ENCODE measurements around the gene GALNT16.

Gene GALNT16

GRCh38 chr14:69282448-69282847 is 22.5 kb downstream of the GALNT16 start:
- no peak overlapping the region for H3K4me3 ChIP-seq (ENCODE audit: low read depth, low read length)
- no peak for DNase-seq (ENCODE audit: low read depth)
- TF ChIP-seq POLR2A (IDR thresholded peaks at IDR 0.05; ENCODE audit: extremely low read depth, insufficient read length) (no peak), MYC (IDR thresholded peaks at IDR 0.05; ENCODE audit: low read depth, low read length) (no peak), CTCF (IDR thresholded peaks at IDR 0.05; ENCODE audit: low read depth, low read length) (no peak)
- TF ChIP-seq, protein P1, sequence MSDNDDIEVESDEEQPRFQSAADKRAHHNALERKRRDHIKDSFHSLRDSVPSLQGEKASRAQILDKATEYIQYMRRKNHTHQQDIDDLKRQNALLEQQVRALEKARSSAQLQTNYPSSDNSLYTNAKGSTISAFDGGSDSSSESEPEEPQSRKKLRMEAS (IDR thresholded peaks at IDR 0.05; ENCODE audit: low read depth, low read length) = no peak

GRCh38 chr14:69284170-69284569 is 24.2 kb downstream of the GALNT16 start:
- TF ChIP-seq, protein P1 (IDR thresholded peaks at IDR 0.05; ENCODE audit: low read depth, low read length) = no peak
- TF ChIP-seq CTCF (IDR thresholded peaks at IDR 0.05; ENCODE audit: low read depth, low read length) (no peak), POLR2A (IDR thresholded peaks at IDR 0.05; ENCODE audit: extremely low read depth, insufficient read length) (no peak), MYC (IDR thresholded peaks at IDR 0.05; ENCODE audit: low read depth, low read length) (no peak)
- no peak overlapping the region for H3K4me3 ChIP-seq (ENCODE audit: low read depth, low read length)

DNA sequence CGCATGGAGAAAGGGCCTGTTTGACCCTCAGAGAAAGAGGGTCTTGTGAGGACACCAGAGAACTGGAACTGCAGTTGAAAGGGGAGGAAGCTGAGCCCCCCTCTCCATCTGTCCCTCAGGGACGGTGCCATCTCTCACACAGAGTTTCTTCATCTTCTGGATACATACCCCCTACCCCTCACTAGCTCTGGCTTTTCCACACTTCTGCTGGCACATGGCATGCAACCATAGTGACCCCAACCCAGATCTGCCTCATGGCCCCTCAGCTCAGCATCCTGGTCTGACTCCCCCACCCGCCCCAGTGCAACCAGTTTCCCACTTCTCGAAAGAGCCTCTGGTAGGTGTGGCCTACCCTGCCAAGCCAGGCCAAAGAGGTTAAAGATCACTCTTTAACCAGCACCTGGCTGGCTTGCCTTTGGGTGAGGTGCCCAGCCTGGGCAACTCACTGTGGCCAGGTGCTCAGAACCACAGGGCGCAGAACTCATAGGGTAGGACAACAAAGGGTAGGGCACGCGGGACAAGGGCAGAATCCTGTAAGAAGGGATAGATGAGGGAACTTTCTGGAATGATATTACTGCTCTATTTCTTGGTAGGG is 25.8 kb downstream of the GALNT16 start:
- no peak overlapping the region for H3K4me3 ChIP-seq (ENCODE audit: low read depth, low read length)
- no peak for TF ChIP-seq CTCF (IDR thresholded peaks at IDR 0.05; ENCODE audit: low read depth, low read length)
- no peak for TF ChIP-seq POLR2A (IDR thresholded peaks at IDR 0.05; ENCODE audit: extremely low read depth, insufficient read length)

More at GRCh38 chr14:69284170-69284569, 24.2 kb downstream of the GALNT16 start:
- DNase-seq (ENCODE audit: low read depth) = no peak

DNA sequence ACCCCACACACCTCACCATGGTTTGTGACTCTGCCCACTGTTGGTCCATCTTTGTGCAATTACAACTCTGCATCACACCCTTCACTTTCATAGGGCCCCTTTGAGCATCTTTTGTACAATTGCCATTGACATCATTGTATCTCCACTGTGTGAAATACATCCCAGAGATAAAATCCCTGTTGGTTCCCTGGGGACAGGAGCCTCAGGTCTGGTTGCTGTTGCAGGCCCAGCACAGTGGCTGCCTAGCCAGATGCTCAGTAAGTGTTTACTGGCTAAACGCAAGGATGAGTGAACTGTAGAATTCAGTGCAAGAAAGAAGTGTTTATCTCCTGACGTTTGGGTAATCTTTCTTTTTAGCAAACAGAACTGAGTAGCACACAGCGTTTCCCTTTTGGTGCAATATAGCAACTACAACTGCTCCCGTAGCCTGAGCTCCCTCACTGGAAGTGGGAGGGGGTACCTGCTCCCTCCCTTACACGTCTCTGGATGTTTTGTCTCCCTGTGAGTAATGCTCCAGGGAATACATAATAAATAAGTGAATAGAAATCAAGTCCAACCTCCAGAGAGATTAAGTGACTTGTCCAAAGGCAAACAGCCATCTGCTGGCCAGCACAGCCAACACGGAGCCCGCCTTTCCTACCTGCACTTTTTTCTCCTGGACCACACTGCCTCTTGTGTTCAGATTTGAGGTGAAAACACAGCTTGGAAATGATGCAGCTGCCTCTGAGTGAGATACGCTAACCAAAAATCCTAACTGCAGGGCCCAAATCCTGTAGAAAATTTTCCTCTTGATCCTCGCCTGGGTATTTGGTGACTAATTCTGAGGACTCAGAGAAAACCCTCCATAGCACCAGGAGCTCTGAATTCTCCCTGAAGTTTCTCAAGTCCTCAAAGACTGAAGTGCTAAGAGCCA is 27.4 kb downstream of the GALNT16 start:
- TF ChIP-seq POLR2A (IDR thresholded peaks at IDR 0.05; ENCODE audit: extremely low read depth, insufficient read length) (no peak), MYC (IDR thresholded peaks at IDR 0.05; ENCODE audit: low read depth, low read length) (no peak), CTCF (IDR thresholded peaks at IDR 0.05; ENCODE audit: low read depth, low read length) (no peak)
- TF ChIP-seq, protein P1 (IDR thresholded peaks at IDR 0.05; ENCODE audit: low read depth, low read length) = no peak
- no peak for DNase-seq (ENCODE audit: low read depth)
- no peak overlapping the region for H3K4me3 ChIP-seq (ENCODE audit: low read depth, low read length)

More for the DNA sequence above, 25.8 kb downstream of the GALNT16 start:
- no peak for DNase-seq (ENCODE audit: low read depth)

GRCh38 chr14:69288011-69288771 is 28.2 kb downstream of the GALNT16 start:
- no peak for DNase-seq (ENCODE audit: low read depth)
- TF ChIP-seq, protein P1 (IDR thresholded peaks at IDR 0.05; ENCODE audit: low read depth, low read length) = no peak
- TF ChIP-seq MYC (IDR thresholded peaks at IDR 0.05; ENCODE audit: low read depth, low read length) (no peak), POLR2A (IDR thresholded peaks at IDR 0.05; ENCODE audit: extremely low read depth, insufficient read length) (no peak), CTCF (IDR thresholded peaks at IDR 0.05; ENCODE audit: low read depth, low read length) (no peak)
- H3K4me3 ChIP-seq (ENCODE audit: low read depth, low read length) = no peak overlapping the region

Data from NB4 (cell line).